ENCODE data around the gene AFF3.

DNA sequence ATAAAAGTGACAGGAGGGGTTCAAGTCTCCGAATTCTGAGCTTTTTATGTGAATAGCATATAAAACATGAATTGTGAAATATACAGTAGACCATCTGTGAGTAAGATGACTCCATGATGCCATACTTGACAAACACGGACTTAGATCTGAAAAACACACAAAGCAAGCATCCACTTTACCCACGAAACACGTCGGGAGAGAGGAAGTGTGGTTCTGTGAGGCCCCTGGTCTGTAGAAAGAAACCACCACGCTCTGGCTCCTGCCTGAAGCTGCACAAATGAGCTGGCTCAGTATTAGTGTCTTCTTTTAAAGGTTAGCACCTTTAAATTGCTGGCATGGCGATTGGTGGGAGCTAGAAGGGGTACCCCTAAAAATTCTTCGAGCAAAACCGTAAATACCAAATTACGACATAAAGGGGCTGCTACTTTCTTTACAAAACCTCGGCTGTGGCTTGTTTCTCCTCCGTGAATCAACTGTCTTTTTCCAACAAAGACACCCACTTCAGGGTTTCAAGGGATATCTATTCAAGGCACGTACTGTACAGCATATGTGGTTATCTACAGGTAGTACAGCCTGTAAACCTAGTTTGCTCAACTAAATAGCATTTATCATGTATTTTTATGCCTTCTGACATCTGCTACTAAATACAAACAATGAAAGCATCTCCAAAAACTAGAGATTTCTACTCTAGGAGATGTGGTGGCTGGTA, 70.9 kb downstream of the AFF3 start:
- TF ChIP-seq RAD21 (IDR thresholded peaks at IDR 0.05; ENCODE audit: low read length) (no peak), CEBPB (IDR thresholded peaks at IDR 0.05; ENCODE audit: low read depth, low read length) (no peak), RCOR1 (IDR thresholded peaks at IDR 0.05; ENCODE audit: insufficient replicate concordance, low read length) (no peak), POLR2A (IDR thresholded peaks at IDR 0.05; ENCODE audit: low read depth, low read length) (no peak)
- TF ChIP-seq, protein P1, sequence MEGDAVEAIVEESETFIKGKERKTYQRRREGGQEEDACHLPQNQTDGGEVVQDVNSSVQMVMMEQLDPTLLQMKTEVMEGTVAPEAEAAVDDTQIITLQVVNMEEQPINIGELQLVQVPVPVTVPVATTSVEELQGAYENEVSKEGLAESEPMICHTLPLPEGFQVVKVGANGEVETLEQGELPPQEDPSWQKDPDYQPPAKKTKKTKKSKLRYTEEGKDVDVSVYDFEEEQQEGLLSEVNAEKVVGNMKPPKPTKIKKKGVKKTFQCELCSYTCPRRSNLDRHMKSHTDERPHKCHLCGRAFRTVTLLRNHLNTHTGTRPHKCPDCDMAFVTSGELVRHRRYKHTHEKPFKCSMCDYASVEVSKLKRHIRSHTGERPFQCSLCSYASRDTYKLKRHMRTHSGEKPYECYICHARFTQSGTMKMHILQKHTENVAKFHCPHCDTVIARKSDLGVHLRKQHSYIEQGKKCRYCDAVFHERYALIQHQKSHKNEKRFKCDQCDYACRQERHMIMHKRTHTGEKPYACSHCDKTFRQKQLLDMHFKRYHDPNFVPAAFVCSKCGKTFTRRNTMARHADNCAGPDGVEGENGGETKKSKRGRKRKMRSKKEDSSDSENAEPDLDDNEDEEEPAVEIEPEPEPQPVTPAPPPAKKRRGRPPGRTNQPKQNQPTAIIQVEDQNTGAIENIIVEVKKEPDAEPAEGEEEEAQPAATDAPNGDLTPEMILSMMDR (conservative IDR thresholded peaks at IDR 0.05; ENCODE audit: low read depth, low read length): no peak

Data from IMR-90 (cell line).